ENCODE measurements around the gene LRRFIP1. TPM values are rescaled to one million over a fixed set of nuclear protein-coding genes. Genes with fewer than 3 reads are reported as not detected.
"Not testable (repeated sequence)": the region's sequence is repeated elsewhere in the genome, so short reads cannot be mapped to it uniquely, and the experiment has no call there.

Gene LRRFIP1
- polyA plus RNA-seq, 1 donor from 2014 or later: 96.3 TPM

DNA sequence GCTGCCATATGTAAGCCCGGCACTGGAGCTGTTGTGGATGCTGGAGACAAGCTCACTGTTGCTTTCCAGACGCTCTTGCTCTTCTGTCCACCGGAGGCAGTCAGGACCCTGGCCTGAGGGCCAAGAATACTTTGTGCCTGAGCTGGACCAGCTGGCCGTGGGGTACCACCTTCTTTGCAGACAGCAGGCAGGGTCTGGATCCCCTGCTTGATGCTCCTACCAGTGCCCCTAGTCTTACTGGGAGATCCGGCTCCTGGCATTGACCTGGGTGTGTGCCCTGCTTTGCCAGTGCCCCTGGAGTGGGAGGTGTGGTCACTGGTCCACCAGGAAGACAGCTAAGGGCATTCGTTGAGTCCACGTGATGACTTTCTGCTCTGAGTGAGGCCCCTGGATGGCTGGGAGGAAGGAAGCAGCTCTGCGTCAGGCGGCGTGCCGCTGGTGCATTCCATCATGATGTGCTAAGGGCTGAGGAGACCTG is 59.3 kb downstream of the LRRFIP1 start:
- Histone ChIP-seq H4K20me1 (ENCODE audit: insufficient read depth) (no peaks in the 10 kb centered on the region), H3K9me2 (ENCODE audit: insufficient read depth, low read length) (no peaks in the 10 kb centered on the region), H3K9ac (ENCODE audit: low read length) (no peak overlapping the region), H3K79me2 (replicated peaks; ENCODE audit: insufficient read depth, low read length) (no peaks in the 10 kb centered on the region), H2AFZ (ENCODE audit: low read depth, low read length) (no peak overlapping the region), H3K9me3 (ENCODE audit: low read length) (no peaks in the 10 kb centered on the region), H3F3A (ENCODE audit: insufficient read depth, low read length, poor library complexity, severe bottlenecking) (peaks cover 7% of the 10 kb centered on the region), H3K27ac (ENCODE audit: low read length) (no peak overlapping the region), H3K4me2 (ENCODE audit: low read length) (no peak overlapping the region), H3K36me3 (ENCODE audit: insufficient read depth, low read length) (peaks cover 5% of the 10 kb centered on the region), H3K27me3 (ENCODE audit: insufficient read depth, low read depth, low read length) (no peaks in the 10 kb centered on the region), H3K4me3 (ENCODE audit: low read length) (no peak overlapping the region)
- TF ChIP-seq RAD21 (conservative IDR thresholded peaks at IDR 0.05) (no peak), SMC3 (conservative IDR thresholded peaks at IDR 0.05; ENCODE audit: poor library complexity) (no peak), POLR2AphosphoS5 (IDR thresholded peaks at IDR 0.05) (no peak)
- TF ChIP-seq, protein P1, sequence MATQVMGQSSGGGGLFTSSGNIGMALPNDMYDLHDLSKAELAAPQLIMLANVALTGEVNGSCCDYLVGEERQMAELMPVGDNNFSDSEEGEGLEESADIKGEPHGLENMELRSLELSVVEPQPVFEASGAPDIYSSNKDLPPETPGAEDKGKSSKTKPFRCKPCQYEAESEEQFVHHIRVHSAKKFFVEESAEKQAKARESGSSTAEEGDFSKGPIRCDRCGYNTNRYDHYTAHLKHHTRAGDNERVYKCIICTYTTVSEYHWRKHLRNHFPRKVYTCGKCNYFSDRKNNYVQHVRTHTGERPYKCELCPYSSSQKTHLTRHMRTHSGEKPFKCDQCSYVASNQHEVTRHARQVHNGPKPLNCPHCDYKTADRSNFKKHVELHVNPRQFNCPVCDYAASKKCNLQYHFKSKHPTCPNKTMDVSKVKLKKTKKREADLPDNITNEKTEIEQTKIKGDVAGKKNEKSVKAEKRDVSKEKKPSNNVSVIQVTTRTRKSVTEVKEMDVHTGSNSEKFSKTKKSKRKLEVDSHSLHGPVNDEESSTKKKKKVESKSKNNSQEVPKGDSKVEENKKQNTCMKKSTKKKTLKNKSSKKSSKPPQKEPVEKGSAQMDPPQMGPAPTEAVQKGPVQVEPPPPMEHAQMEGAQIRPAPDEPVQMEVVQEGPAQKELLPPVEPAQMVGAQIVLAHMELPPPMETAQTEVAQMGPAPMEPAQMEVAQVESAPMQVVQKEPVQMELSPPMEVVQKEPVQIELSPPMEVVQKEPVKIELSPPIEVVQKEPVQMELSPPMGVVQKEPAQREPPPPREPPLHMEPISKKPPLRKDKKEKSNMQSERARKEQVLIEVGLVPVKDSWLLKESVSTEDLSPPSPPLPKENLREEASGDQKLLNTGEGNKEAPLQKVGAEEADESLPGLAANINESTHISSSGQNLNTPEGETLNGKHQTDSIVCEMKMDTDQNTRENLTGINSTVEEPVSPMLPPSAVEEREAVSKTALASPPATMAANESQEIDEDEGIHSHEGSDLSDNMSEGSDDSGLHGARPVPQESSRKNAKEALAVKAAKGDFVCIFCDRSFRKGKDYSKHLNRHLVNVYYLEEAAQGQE (IDR thresholded peaks at IDR 0.05; ENCODE audit: borderline replicate concordance): no peak

DNA sequence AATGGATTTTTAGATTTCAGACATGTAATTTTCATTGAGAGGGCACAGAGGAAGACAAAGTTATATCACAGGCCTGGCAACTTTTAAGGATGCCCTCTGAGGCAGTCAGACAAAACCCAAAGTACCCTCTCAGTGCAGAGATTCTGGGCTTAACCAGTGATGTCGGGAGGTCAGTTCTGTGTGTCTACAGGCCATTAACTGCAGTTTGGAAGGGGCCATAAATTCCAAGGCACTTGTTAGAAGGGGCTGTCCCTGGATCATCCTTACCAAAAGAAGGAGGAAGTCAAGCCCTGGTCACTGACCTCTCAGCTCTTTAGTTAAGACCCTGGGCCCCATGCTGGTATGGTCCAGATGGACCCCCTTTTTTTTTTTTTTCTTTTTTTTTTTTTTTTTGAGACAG is 60.7 kb downstream of the LRRFIP1 start:
- H3K9me3 ChIP-seq (ENCODE audit: low read length): no peaks in the 10 kb centered on the region
- peaks cover 7% of the 10 kb centered on the region for H3F3A ChIP-seq (ENCODE audit: insufficient read depth, low read length, poor library complexity, severe bottlenecking)
- H3K79me2 ChIP-seq (replicated peaks; ENCODE audit: insufficient read depth, low read length): no peaks in the 10 kb centered on the region
- no peak overlapping the region for H3K27ac ChIP-seq (ENCODE audit: low read length)
- H3K27me3 ChIP-seq (ENCODE audit: insufficient read depth, low read depth, low read length): peaks cover 8% of the 10 kb centered on the region
- no peak overlapping the region for H3K4me3 ChIP-seq (ENCODE audit: low read length)
- H4K20me1 ChIP-seq (ENCODE audit: insufficient read depth): peaks cover 8% of the 10 kb centered on the region
- no peak overlapping the region for H3K9ac ChIP-seq (ENCODE audit: low read length)
- no peaks in the 10 kb centered on the region for H3K9me2 ChIP-seq (ENCODE audit: insufficient read depth, low read length)
- no peak overlapping the region for H2AFZ ChIP-seq (ENCODE audit: low read depth, low read length)
- peaks cover 5% of the 10 kb centered on the region for H3K36me3 ChIP-seq (ENCODE audit: insufficient read depth, low read length)
- H3K4me2 ChIP-seq (ENCODE audit: low read length): no peak overlapping the region
- TF ChIP-seq MXI1 (conservative IDR thresholded peaks at IDR 0.05; ENCODE audit: poor library complexity, severe bottlenecking): no peak
- TF ChIP-seq EZH2 (IDR thresholded peaks at IDR 0.05; ENCODE audit: borderline replicate concordance, insufficient read depth, low read length, poor library complexity, severe bottlenecking): no peak
- TF ChIP-seq RAD21 (conservative IDR thresholded peaks at IDR 0.05): no peak
- TF ChIP-seq SMC3 (conservative IDR thresholded peaks at IDR 0.05; ENCODE audit: poor library complexity): no peak
- TF ChIP-seq, protein P2, sequence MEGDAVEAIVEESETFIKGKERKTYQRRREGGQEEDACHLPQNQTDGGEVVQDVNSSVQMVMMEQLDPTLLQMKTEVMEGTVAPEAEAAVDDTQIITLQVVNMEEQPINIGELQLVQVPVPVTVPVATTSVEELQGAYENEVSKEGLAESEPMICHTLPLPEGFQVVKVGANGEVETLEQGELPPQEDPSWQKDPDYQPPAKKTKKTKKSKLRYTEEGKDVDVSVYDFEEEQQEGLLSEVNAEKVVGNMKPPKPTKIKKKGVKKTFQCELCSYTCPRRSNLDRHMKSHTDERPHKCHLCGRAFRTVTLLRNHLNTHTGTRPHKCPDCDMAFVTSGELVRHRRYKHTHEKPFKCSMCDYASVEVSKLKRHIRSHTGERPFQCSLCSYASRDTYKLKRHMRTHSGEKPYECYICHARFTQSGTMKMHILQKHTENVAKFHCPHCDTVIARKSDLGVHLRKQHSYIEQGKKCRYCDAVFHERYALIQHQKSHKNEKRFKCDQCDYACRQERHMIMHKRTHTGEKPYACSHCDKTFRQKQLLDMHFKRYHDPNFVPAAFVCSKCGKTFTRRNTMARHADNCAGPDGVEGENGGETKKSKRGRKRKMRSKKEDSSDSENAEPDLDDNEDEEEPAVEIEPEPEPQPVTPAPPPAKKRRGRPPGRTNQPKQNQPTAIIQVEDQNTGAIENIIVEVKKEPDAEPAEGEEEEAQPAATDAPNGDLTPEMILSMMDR (IDR thresholded peaks at IDR 0.05; ENCODE audit: poor library complexity, severe bottlenecking): no peak
- no peak for TF ChIP-seq POLR2AphosphoS5 (IDR thresholded peaks at IDR 0.05)
- no peak for TF ChIP-seq EP300 (conservative IDR thresholded peaks at IDR 0.05; ENCODE audit: poor library complexity, severe bottlenecking)
- no peak for TF ChIP-seq TAF1 (IDR thresholded peaks at IDR 0.05; ENCODE audit: low read depth)
- TF ChIP-seq, protein P1 (IDR thresholded peaks at IDR 0.05; ENCODE audit: borderline replicate concordance): no peak

DNA sequence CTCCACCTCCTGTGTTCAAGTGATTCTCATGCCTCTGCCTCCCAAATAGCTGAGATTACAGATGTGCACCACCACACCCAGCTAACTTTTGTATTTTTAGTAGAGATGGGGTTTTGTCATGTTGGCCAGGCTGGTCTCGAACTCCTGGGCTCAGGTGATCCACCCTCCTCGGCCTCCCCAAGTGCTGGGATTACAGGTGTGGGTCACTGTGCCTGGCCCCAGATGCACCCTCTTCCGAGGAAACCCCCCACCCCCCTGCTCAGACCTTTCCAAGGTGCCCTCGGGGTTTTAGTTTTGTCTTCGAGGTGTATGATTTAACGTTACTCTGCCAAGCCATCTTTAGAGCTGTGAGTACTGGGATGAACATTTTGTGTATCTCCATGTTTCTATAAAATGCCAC is 61.2 kb downstream of the LRRFIP1 start:
- not testable (repeated sequence) for H3K9ac ChIP-seq (ENCODE audit: low read length); H3K9me3 ChIP-seq (ENCODE audit: low read length); H3F3A ChIP-seq (ENCODE audit: insufficient read depth, low read length, poor library complexity, severe bottlenecking); H3K4me2 ChIP-seq (ENCODE audit: low read length); H2AFZ ChIP-seq (ENCODE audit: low read depth, low read length); H3K4me3 ChIP-seq (ENCODE audit: low read length); H3K9me2 ChIP-seq (ENCODE audit: insufficient read depth, low read length); H3K36me3 ChIP-seq (ENCODE audit: insufficient read depth, low read length); H3K79me2 ChIP-seq (replicated peaks; ENCODE audit: insufficient read depth, low read length); H4K20me1 ChIP-seq (ENCODE audit: insufficient read depth); H3K27ac ChIP-seq (ENCODE audit: low read length)
- peaks cover 13% of the 10 kb centered on the region for H3K27me3 ChIP-seq (ENCODE audit: insufficient read depth, low read depth, low read length)
